HEK293 (cell line): ENCODE measurements around the gene MOB4.
"Not testable (repeated sequence)": the region's sequence is repeated elsewhere in the genome, so short reads cannot be mapped to it uniquely, and the experiment has no call there.

Source experiments
- CTCF ChIA-PET: fragments of 350-600 bp; formaldehyde crosslinking; extraction: SDS; loops from one replicate; lab custom pipeline; 2021; ENCODE audit warnings: antibody characterized with exemption; lab: Yijun Ruan, JAX
- POLR2A ChIA-PET: fragments of 300-600 bp; formaldehyde crosslinking; extraction: SDS; loops from one replicate; lab custom pipeline; 2020; ENCODE audit warnings: antibody characterized with exemption, inconsistent platforms; lab: Yijun Ruan, JAX
- H3K27ac ChIP-seq: fragments of 200-500 bp; sonication (Bioruptor generic); 2 replicates; pipeline ENCODE4 v1.5.1; 2014; ENCODE audit warnings: low read depth, low read length, control low read depth, inconsistent platforms; ENCODE audit errors: extremely low read depth
- H3K36me3 ChIP-seq, 2 experiments: fragments of 200-500 bp in 1 of 2; sonication (Bioruptor generic) in 1 of 2; 1 replicate in 1 of 2; 2 replicates in 1 of 2; pipeline ENCODE4 v1.5.1; 2014 to 2017; ENCODE audit warnings: inconsistent platforms in 2 of 2, low read length in 2 of 2; ENCODE audit not compliant: control insufficient read depth in 2 of 2, insufficient read depth in 1 of 2
- H3K4me1 ChIP-seq: fragments of 200-500 bp; sonication (Bioruptor generic); 2 replicates; pipeline ENCODE4 v1.5.1; 2014; ENCODE audit warnings: mild to moderate bottlenecking, low read length, inconsistent platforms; ENCODE audit not compliant: control insufficient read depth, insufficient read depth
- H3K4me3 ChIP-seq: 2 replicates; pipeline ENCODE4 v1.5.1; 2011; ENCODE audit warnings: low read depth, mild to moderate bottlenecking, control low read depth, low read length, moderate library complexity
- H3K9me3 ChIP-seq: fragments of 200-500 bp; sonication (Bioruptor generic); 2 replicates; pipeline ENCODE4 v1.5.1; 2014; ENCODE audit warnings: low read depth, low read length, inconsistent platforms; ENCODE audit not compliant: control insufficient read depth, insufficient read depth
- INSM2 ChIP-seq: fragments of 450-650 bp; formaldehyde crosslinking; IDR thresholded peaks from 2 replicates; pipeline ENCODE4 v1.5.1; 2016; ENCODE audit warnings: missing biosample characterization, missing genetic modification characterization
- OVOL3 ChIP-seq: fragments of 450-650 bp; formaldehyde crosslinking; IDR thresholded peaks from 2 replicates; pipeline ENCODE4 v1.5.1; 2016; ENCODE audit warnings: missing biosample characterization, missing genetic modification characterization
- ZBTB11 ChIP-seq: fragments of 450-650 bp; formaldehyde crosslinking; conservative IDR thresholded peaks from 2 replicates; pipeline ENCODE4 v1.5.1; 2016; ENCODE audit warnings: low read depth, missing biosample characterization, missing genetic modification characterization
- ZBTB20 ChIP-seq: fragments of 450-650 bp; formaldehyde crosslinking; IDR thresholded peaks from 2 replicates; pipeline ENCODE4 v1.5.1; 2016; ENCODE audit warnings: missing biosample characterization, missing genetic modification characterization
- ZBTB49 ChIP-seq: fragments of 450-650 bp; formaldehyde crosslinking; IDR thresholded peaks from 2 replicates; pipeline ENCODE4 v1.5.1; 2016; ENCODE audit warnings: missing biosample characterization, missing genetic modification characterization, low read depth
- ZBTB6 ChIP-seq: fragments of 450-650 bp; formaldehyde crosslinking; IDR thresholded peaks from 2 replicates; pipeline ENCODE4 v1.5.1; 2017; ENCODE audit warnings: missing biosample characterization, missing genetic modification characterization
- ZNF132 ChIP-seq: fragments of 450-650 bp; formaldehyde crosslinking; IDR thresholded peaks from 2 replicates; pipeline ENCODE4 v1.5.1; 2017; ENCODE audit warnings: missing biosample characterization, missing genetic modification characterization, borderline replicate concordance
- ZNF133 ChIP-seq: fragments of 450-650 bp; formaldehyde crosslinking; IDR thresholded peaks from 2 replicates; pipeline ENCODE4 v1.5.1; 2016; ENCODE audit warnings: missing biosample characterization, missing genetic modification characterization
- ZNF174 ChIP-seq: fragments of 450-650 bp; formaldehyde crosslinking; IDR thresholded peaks from 2 replicates; pipeline ENCODE4 v1.5.0; 2017; ENCODE audit warnings: missing biosample characterization, mild to moderate bottlenecking, missing genetic modification characterization
- ZNF18 ChIP-seq: fragments of 450-650 bp; formaldehyde crosslinking; IDR thresholded peaks from 2 replicates; pipeline ENCODE4 v1.5.1; 2016; ENCODE audit warnings: missing biosample characterization, missing genetic modification characterization
- ZNF266 ChIP-seq: fragments of 450-650 bp; formaldehyde crosslinking; IDR thresholded peaks from 2 replicates; pipeline ENCODE4 v1.5.1; 2016; ENCODE audit warnings: missing biosample characterization, missing genetic modification characterization, low read depth
- ZNF473 ChIP-seq: fragments of 450-650 bp; formaldehyde crosslinking; IDR thresholded peaks from 2 replicates; pipeline ENCODE4 v1.5.1; 2017; ENCODE audit warnings: missing biosample characterization, missing genetic modification characterization
- ZNF596 ChIP-seq: fragments of 450-650 bp; IDR thresholded peaks from 2 replicates; pipeline ENCODE4 v1.5.0; 2018; ENCODE audit warnings: missing biosample characterization, mild to moderate bottlenecking, missing genetic modification characterization, moderate library complexity
- ZNF629 ChIP-seq: fragments of 450-650 bp; formaldehyde crosslinking; IDR thresholded peaks from 2 replicates; pipeline ENCODE4 v1.5.1; 2017; ENCODE audit warnings: missing biosample characterization, missing genetic modification characterization
- ZNF645 ChIP-seq: fragments of 450-650 bp; formaldehyde crosslinking; IDR thresholded peaks from 2 replicates; pipeline ENCODE4; 2016; ENCODE audit warnings: missing biosample characterization, missing genetic modification characterization
- ZNF664 ChIP-seq: fragments of 450-650 bp; formaldehyde crosslinking; IDR thresholded peaks from 2 replicates; pipeline ENCODE4 v1.5.1; 2016; ENCODE audit warnings: missing biosample characterization, missing genetic modification characterization
- ZNF76 ChIP-seq: fragments of 450-650 bp; formaldehyde crosslinking; IDR thresholded peaks from 2 replicates; pipeline ENCODE4; 2016; ENCODE audit warnings: low read depth, missing biosample characterization, missing genetic modification characterization, borderline replicate concordance
- ZXDB ChIP-seq: fragments of 450-650 bp; formaldehyde crosslinking; IDR thresholded peaks from 2 replicates; pipeline ENCODE4 v1.5.1; 2016; ENCODE audit warnings: missing biosample characterization, missing genetic modification characterization

MOB4 gene

GRCh38 chr2:197548582-197548981 lies 32.7 kb downstream of the MOB4 start (continued):
- TF ChIP-seq ZBTB49 (tag by site-specific recombination): no peak
- TF ChIP-seq, all 188 proteins: peak for 0

- H3K27ac ChIP-seq, H3K4me1 ChIP-seq, H3K9me3 ChIP-seq, POLR2A ChIA-PET, H3K4me3 ChIP-seq: not testable (repeated sequence)
- peaks cover 31 to 53% of the 10 kb centered on the region in 2 experiments for H3K36me3 ChIP-seq
- CTCF ChIA-PET: interaction anchor here (0.6 kb wide), 1 partner anchor 154 kb away, joined by 3 read pairs; the partner anchor contains the start of gene MARS2
These were observed 35.4 kb downstream of the MOB4 start for GRCh38 chr2:197551260-197551659.

GRCh38 chr2:197555467-197555866 lies 39.6 kb downstream of the MOB4 start:
- no peaks in the 10 kb centered on the region for H3K9me3 ChIP-seq
- H3K4me3 ChIP-seq: no peak overlapping the region
- no peaks in the 10 kb centered on the region for H3K4me1 ChIP-seq
- H3K36me3 ChIP-seq: peaks cover 19 to 46% of the 10 kb centered on the region in 2 experiments; a peak in 2 of 3 replicates
- H3K27ac ChIP-seq: no peak overlapping the region
- ChIA-PET POLR2A (no interaction called here), CTCF (no interaction called here)
- TF ChIP-seq ZNF596: no peak

GRCh38 chr2:197556456-197556855 lies 40.6 kb downstream of the MOB4 start:
- CTCF ChIA-PET: no interaction called here
- H3K9me3 ChIP-seq: no peaks in the 10 kb centered on the region
- H3K27ac ChIP-seq: no peak overlapping the region
- POLR2A ChIA-PET: no interaction called here
- no peak overlapping the region for H3K4me3 ChIP-seq
- no peaks in the 10 kb centered on the region for H3K4me1 ChIP-seq
- peaks cover 15 to 36% of the 10 kb centered on the region in 2 experiments; a peak in 2 of 3 replicates for H3K36me3 ChIP-seq
- TF ChIP-seq ZNF629: no peak
- no peak for TF ChIP-seq ZNF266 (tag by site-specific recombination)
- TF ChIP-seq ZNF133 (tag by site-specific recombination): no peak
- no peak for TF ChIP-seq ZNF664 (tag by site-specific recombination)
- TF ChIP-seq ZBTB6 (tag by site-specific recombination): no peak
- no peak for TF ChIP-seq INSM2 (tag by site-specific recombination)
- TF ChIP-seq ZNF76 (tag by site-specific recombination): no peak
- no peak for TF ChIP-seq ZXDB (tag by site-specific recombination)
- no peak for TF ChIP-seq OVOL3 (tag by site-specific recombination)
- no peak for TF ChIP-seq ZBTB11 (tag by site-specific recombination)
- no peak for TF ChIP-seq ZNF473 (tag by site-specific recombination)
- no peak for TF ChIP-seq ZNF174
- no peak for TF ChIP-seq ZNF18 (tag by site-specific recombination)
- no peak for TF ChIP-seq ZNF132 (tag by site-specific recombination)
- TF ChIP-seq ZNF645: no peak
- TF ChIP-seq ZBTB20 (tag by site-specific recombination): no peak
